Right lobe of liver (tissue), 4 donors: Measurements from ENCODE around the gene LDLRAD4.

ENCODE experiments used
- POLR2A ChIP-seq: fragments of 450-650 bp; IDR thresholded peaks from one replicate; pipeline ENCODE4 v1.6.1; 2017; ENCODE audit warnings: antibody characterized with exemption, mild to moderate bottlenecking
- TF ChIP-seq, protein P1 (sequence below), 4 donors: fragments of 200-600 bp in 3 of 4; fragments of 450-650 bp in 1 of 4; IDR thresholded peaks; one replicate each; pipeline versions ENCODE4 v1.5.1 to v1.8.0; 2016 to 2022; ENCODE audit warnings: antibody characterized with exemption in 4 of 4, mild to moderate bottlenecking in 2 of 4
- donor health status: DM: no; HTN: no; CAD: no.
- donor health status: DM: no; HTN: no; CAD: no.
- donor health status: DM: no; HTN: yes; CAD: no.

GRCh38 chr18:13305301-13305700 lies 86.7 kb downstream of the LDLRAD4 start:
- TF ChIP-seq, protein P1, sequence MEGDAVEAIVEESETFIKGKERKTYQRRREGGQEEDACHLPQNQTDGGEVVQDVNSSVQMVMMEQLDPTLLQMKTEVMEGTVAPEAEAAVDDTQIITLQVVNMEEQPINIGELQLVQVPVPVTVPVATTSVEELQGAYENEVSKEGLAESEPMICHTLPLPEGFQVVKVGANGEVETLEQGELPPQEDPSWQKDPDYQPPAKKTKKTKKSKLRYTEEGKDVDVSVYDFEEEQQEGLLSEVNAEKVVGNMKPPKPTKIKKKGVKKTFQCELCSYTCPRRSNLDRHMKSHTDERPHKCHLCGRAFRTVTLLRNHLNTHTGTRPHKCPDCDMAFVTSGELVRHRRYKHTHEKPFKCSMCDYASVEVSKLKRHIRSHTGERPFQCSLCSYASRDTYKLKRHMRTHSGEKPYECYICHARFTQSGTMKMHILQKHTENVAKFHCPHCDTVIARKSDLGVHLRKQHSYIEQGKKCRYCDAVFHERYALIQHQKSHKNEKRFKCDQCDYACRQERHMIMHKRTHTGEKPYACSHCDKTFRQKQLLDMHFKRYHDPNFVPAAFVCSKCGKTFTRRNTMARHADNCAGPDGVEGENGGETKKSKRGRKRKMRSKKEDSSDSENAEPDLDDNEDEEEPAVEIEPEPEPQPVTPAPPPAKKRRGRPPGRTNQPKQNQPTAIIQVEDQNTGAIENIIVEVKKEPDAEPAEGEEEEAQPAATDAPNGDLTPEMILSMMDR (IDR thresholded peaks at IDR 0.05), result no peak
- no peak for TF ChIP-seq POLR2A
